RKO (cell line): ENCODE measurements around the gene DDX10.

Experiments
- DNase-seq: peaks from one replicate; pipeline ENCODE4 v3.0.0-alpha.2; 2016; ENCODE audit warnings: low spot score

Gene DDX10

GRCh38 chr11:108906329-108906728 lies 241.5 kb downstream of the DDX10 start:
- DNase-seq: peak; percentile 11

- DNase-seq: no peak
These were observed 242.0 kb downstream of the DDX10 start for GRCh38 chr11:108906826-108907225.

GRCh38 chr11:108909041-108909440 lies 244.2 kb downstream of the DDX10 start:
- no peak for DNase-seq

GRCh38 chr11:108909921-108910320 lies 245.1 kb downstream of the DDX10 start:
- no peak for DNase-seq

- no peak for DNase-seq
These were observed 247.7 kb downstream of the DDX10 start for GRCh38 chr11:108912581-108912980.

- DNase-seq: no peak
These were observed 248.3 kb downstream of the DDX10 start for GRCh38 chr11:108913204-108913603.

- no peak for DNase-seq
These were observed 249.3 kb downstream of the DDX10 start for GRCh38 chr11:108914211-108914610.

GRCh38 chr11:108914981-108915380 lies 250.1 kb downstream of the DDX10 start:
- no peak for DNase-seq

GRCh38 chr11:108915666-108916065 lies 250.8 kb downstream of the DDX10 start:
- no peak for DNase-seq

- no peak for DNase-seq
These were observed 251.4 kb downstream of the DDX10 start for GRCh38 chr11:108916290-108916689.

GRCh38 chr11:108916935-108917334 lies 252.1 kb downstream of the DDX10 start:
- no peak for DNase-seq

- DNase-seq: no peak
These were observed 256.3 kb downstream of the DDX10 start for GRCh38 chr11:108921211-108921610.

GRCh38 chr11:108922241-108922640 lies 257.4 kb downstream of the DDX10 start:
- no peak for DNase-seq

- DNase-seq: no peak
These were observed 258.5 kb downstream of the DDX10 start for GRCh38 chr11:108923413-108923812.

- DNase-seq: no peak
These were observed 261.4 kb downstream of the DDX10 start for GRCh38 chr11:108926171-108926840.

- no peak for DNase-seq
These were observed 262.1 kb downstream of the DDX10 start for GRCh38 chr11:108926841-108927577.

- DNase-seq: no peak
These were observed 263.1 kb downstream of the DDX10 start for GRCh38 chr11:108927791-108928545.

GRCh38 chr11:108929241-108929640 lies 264.4 kb downstream of the DDX10 start:
- DNase-seq: no peak

- DNase-seq: no peak
These were observed 266.3 kb downstream of the DDX10 start for GRCh38 chr11:108931168-108931567.

- peak; percentile 13 for DNase-seq
These were observed 268.8 kb downstream of the DDX10 start for GRCh38 chr11:108933630-108934029.

- no peak for DNase-seq
These were observed 269.4 kb downstream of the DDX10 start for GRCh38 chr11:108934289-108934688.

- DNase-seq: no peak
These were observed 269.8 kb downstream of the DDX10 start for GRCh38 chr11:108934696-108935095.

- no peak for DNase-seq
These were observed 272.9 kb downstream of the DDX10 start for GRCh38 chr11:108937746-108938145.
